SK-N-MC (cell line): ENCODE measurements around the gene ZBTB14.

Experiments
- EZH2 ChIP-seq: fragments of 200-600 bp; sonication (generic); IDR thresholded peaks from one replicate; pipeline ENCODE4 v1.6.1; 2017; ENCODE audit warnings: antibody characterized with exemption
- FOXP2 ChIP-seq: optimal IDR thresholded peaks from 2 replicates; pipeline ENCODE3; 2011; ENCODE audit warnings: mild to moderate bottlenecking, moderate library complexity; ENCODE audit not compliant: insufficient read depth; ENCODE audit errors: extremely low read length, control extremely low read depth
- POLR2AphosphoS5 ChIP-seq: IDR thresholded peaks from 2 replicates; pipeline ENCODE4 v1.6.1; 2012; ENCODE audit warnings: mild to moderate bottlenecking, low read depth, low read length, borderline replicate concordance

- no peak for TF ChIP-seq EZH2
- TF ChIP-seq POLR2AphosphoS5 = no peak
- no peak for TF ChIP-seq FOXP2
Observed at GRCh38 chr18:5317186-5317585, 21.7 kb upstream of the ZBTB14 start.
